CD14-positive monocyte (primary cell): Measurements from ENCODE around the gene CPED1. TPM values are rescaled to one million over a fixed set of nuclear protein-coding genes. Genes with fewer than 3 reads are reported as not detected.

Source experiments
- DNase-seq, 3 donors: peaks; one replicate each; pipeline ENCODE4 v3.0.0-alpha.2; 2011 to 2022
- H2AFZ ChIP-seq: 2 replicates; pipeline ENCODE4 v1.6.0; 2012; ENCODE audit warnings: mild to moderate bottlenecking, low read depth, low read length, inconsistent platforms; ENCODE audit not compliant: insufficient read depth, poor library complexity, severe bottlenecking
- H3K27ac ChIP-seq, 2 donors: 1 replicate in 1 of 2; 2 replicates in 1 of 2; pipeline ENCODE4 v1.5.1; 2012 to 2013; ENCODE audit warnings: low read length in 2 of 2, control low read depth in 1 of 2, inconsistent platforms in 1 of 2, low read depth in 1 of 2, mild to moderate bottlenecking in 1 of 2
- H3K27me3 ChIP-seq, 2 donors: one replicate each; pipeline versions ENCODE4 v1.6.0 to v1.6.1; 2011 to 2013; ENCODE audit warnings: low read length in 2 of 2; ENCODE audit not compliant: control insufficient read depth in 2 of 2, insufficient read depth in 2 of 2
- H3K36me3 ChIP-seq, 2 donors: replicated peaks in 1 of 2; 1 replicate in 1 of 2; 2 replicates in 1 of 2; pipeline versions ENCODE4 v1.5.1 to v1.6.1; 2012 to 2013; ENCODE audit warnings: low read length in 2 of 2, control low read depth in 1 of 2, inconsistent platforms in 1 of 2, mild to moderate bottlenecking in 1 of 2; ENCODE audit not compliant: insufficient read depth in 2 of 2, control insufficient read depth in 1 of 2
- H3K4me1 ChIP-seq, 2 donors: 1 replicate in 1 of 2; 2 replicates in 1 of 2; pipeline versions ENCODE4 v1.5.1 to v1.6.1; 2012 to 2013; ENCODE audit warnings: low read length in 2 of 2, control low read depth in 1 of 2, inconsistent platforms in 1 of 2, mild to moderate bottlenecking in 1 of 2, moderate library complexity in 1 of 2; ENCODE audit not compliant: insufficient read depth in 2 of 2, control insufficient read depth in 1 of 2
- H3K4me2 ChIP-seq: replicated peaks from 2 replicates; pipeline ENCODE3; 2012; ENCODE audit warnings: low read length, moderate library complexity, mild to moderate bottlenecking; ENCODE audit not compliant: poor library complexity, severe bottlenecking; ENCODE audit errors: extremely low read depth
- H3K4me3 ChIP-seq, 3 experiments: fragments of 200-600 bp in 1 of 3; sonication (generic) in 1 of 3; replicated peaks in 1 of 3; 1 replicate in 2 of 3; 2 replicates in 1 of 3; pipeline ENCODE4 v1.5.1; 2011 to 2013; ENCODE audit warnings: low read length in 3 of 3, mild to moderate bottlenecking in 3 of 3, control low read depth in 2 of 3, low read depth in 2 of 3, inconsistent platforms in 1 of 3, moderate library complexity in 1 of 3
- H3K79me2 ChIP-seq: 2 replicates; pipeline ENCODE4 v1.6.0; 2012; ENCODE audit warnings: mild to moderate bottlenecking, control low read depth, inconsistent platforms, low read length, moderate library complexity; ENCODE audit not compliant: insufficient read depth
- H3K9ac ChIP-seq: 2 replicates; pipeline ENCODE4 v1.6.0; 2017; ENCODE audit warnings: low read length, mild to moderate bottlenecking; ENCODE audit not compliant: insufficient read depth, poor library complexity, severe bottlenecking
- H3K9me3 ChIP-seq, 2 donors: replicated peaks in 1 of 2; 1 replicate in 1 of 2; 2 replicates in 1 of 2; pipeline versions ENCODE4 v1.5.1 to v1.6.1; 2012 to 2013; ENCODE audit warnings: low read length in 2 of 2, control low read depth in 1 of 2; ENCODE audit not compliant: control insufficient read depth in 1 of 2, insufficient read depth in 1 of 2
- H4K20me1 ChIP-seq: 2 replicates; pipeline ENCODE4 v1.6.0; 2012; ENCODE audit warnings: mild to moderate bottlenecking, low read length, control low read depth, moderate library complexity; ENCODE audit not compliant: insufficient read depth
- H3K27ac Mint-ChIP-seq, 7 donors: one replicate each; pipeline ENCODE4 v1.8.0; 2020; ENCODE audit warnings: mild to moderate bottlenecking in 7 of 7, mixed read lengths in 7 of 7, moderate library complexity in 6 of 7, inconsistent platforms in 2 of 7
- H3K27me3 Mint-ChIP-seq, 3 donors: one replicate each; pipeline ENCODE4 v1.8.0; 2021 to 2022; ENCODE audit warnings: low read depth in 3 of 3, mild to moderate bottlenecking in 3 of 3, mixed read lengths in 3 of 3, moderate library complexity in 3 of 3, inconsistent platforms in 1 of 3
- H3K36me3 Mint-ChIP-seq, 2 donors: one replicate each; pipeline ENCODE4 v1.8.0; 2020; ENCODE audit warnings: mixed read lengths in 2 of 2, inconsistent platforms in 1 of 2, mild to moderate bottlenecking in 1 of 2
- H3K4me1 Mint-ChIP-seq: one replicate; pipeline ENCODE4 v1.8.0; 2020; ENCODE audit warnings: mild to moderate bottlenecking, mixed read lengths
- H3K4me3 Mint-ChIP-seq, 2 donors: one replicate each; pipeline ENCODE4 v1.8.0; 2020; ENCODE audit warnings: mild to moderate bottlenecking in 2 of 2, mixed read lengths in 2 of 2, moderate library complexity in 1 of 2
- H3K9me3 Mint-ChIP-seq, 7 donors: one replicate each; pipeline ENCODE4 v1.8.0; 2020 to 2022; ENCODE audit warnings: mixed read lengths in 7 of 7, mild to moderate bottlenecking in 6 of 7, moderate library complexity in 6 of 7, inconsistent platforms in 2 of 7
- CTCF ChIP-seq: fragments of 200-600 bp; IDR thresholded peaks from one replicate; pipeline ENCODE4 v1.8.0; 2022; ENCODE audit warnings: antibody characterized with exemption, mild to moderate bottlenecking
- WGBS: methylation state at CpG from one replicate; pipeline ENCODE4 v1.1.5; 2013; ENCODE audit warnings: missing lambda C conversion rate; ENCODE audit not compliant: insufficient coverage; 5-methylcytosine and 5-hydroxymethylcytosine counted together
- intact Hi-C, 2 donors: fragments of 100-400 bp; cut with micrococcal nuclease; formaldehyde crosslinking; loops; one replicate each; pipeline versions ENCODE4 v1.15.0 to v1.15.1; 2023
- polyA plus RNA-seq, 3 donors: library from polyadenylated mRNA; depleted of rRNA in 1 of 3; unstranded in 2 of 3; stranded (reverse) in 1 of 3; fragments of 300-500 nt in 2 of 3; fragments of >200 nt in 1 of 3; fragmentation: Illumina TruSeq in 2 of 3; gene quantifications; 1 replicate in 2 of 3; 2 replicates in 1 of 3; pipeline ENCODE4 v1.2.3, GENCODE V29; 2012 to 2021

Gene CPED1
- polyA plus RNA-seq, 3 donors = 9.8 to 30.0 (median 20.4) TPM

- no peak overlapping the region for H3K4me3 Mint-ChIP-seq
- no peaks in the 10 kb centered on the region for H3K27me3 Mint-ChIP-seq
- intact Hi-C loops = no loop called here
- H3K36me3 Mint-ChIP-seq = no peaks in the 10 kb centered on the region
- TF ChIP-seq CTCF = no peak
- Histone ChIP-seq H3K27ac (no peak overlapping the region), H3K4me3 (no peak overlapping the region), H3K79me2 (no peaks in the 10 kb centered on the region), H3K4me2 (no peak overlapping the region), H3K36me3 (no peaks in the 10 kb centered on the region), H3K27me3 (no peaks in the 10 kb centered on the region), H3K9ac (no peak overlapping the region), H2AFZ (no peak overlapping the region), H3K9me3 (no peaks in the 10 kb centered on the region), H4K20me1 (no peaks in the 10 kb centered on the region), H3K4me1 (no peaks in the 10 kb centered on the region)
- no peaks in the 10 kb centered on the region for H3K4me1 Mint-ChIP-seq
- WGBS = no CpG with 5 or more reads among the region's 3 CpGs
- DNase-seq = no peak
- H3K9me3 Mint-ChIP-seq = peaks cover 0 to 7% (median 3%) of the 10 kb centered on the region in 7 donors
- H3K27ac Mint-ChIP-seq = no peak overlapping the region
Measured at GRCh38 chr7:121305109-121305508, 316.6 kb downstream of the CPED1 start.

GRCh38 chr7:121306565-121306964, 318.1 kb downstream of the CPED1 start:
- H3K27me3 ChIP-seq = no peaks in the 10 kb centered on the region
- no peaks in the 10 kb centered on the region for H3K36me3 ChIP-seq
- H3K4me2 ChIP-seq = no peak overlapping the region
- Mint-ChIP-seq H3K27me3 (peaks cover 0 to 4% (median 2%) of the 10 kb centered on the region in 3 donors), H3K36me3 (no peaks in the 10 kb centered on the region), H3K4me1 (no peaks in the 10 kb centered on the region), H3K4me3 (no peak overlapping the region), H3K27ac (no peak overlapping the region), H3K9me3 (peaks cover 0 to 10% (median 3%) of the 10 kb centered on the region in 7 donors)
- no peak overlapping the region for H3K4me3 ChIP-seq
- TF ChIP-seq CTCF = no peak
- H3K27ac ChIP-seq = no peak overlapping the region
- H3K9ac ChIP-seq = no peak overlapping the region
- 78% methylated on average over 1 of the region's 3 CpGs for WGBS
- no peaks in the 10 kb centered on the region for H3K79me2 ChIP-seq
- no peaks in the 10 kb centered on the region for H4K20me1 ChIP-seq
- no peak for DNase-seq
- H3K4me1 ChIP-seq = no peaks in the 10 kb centered on the region
- no peak overlapping the region for H2AFZ ChIP-seq
- H3K9me3 ChIP-seq = no peaks in the 10 kb centered on the region
- intact Hi-C loops = no loop called here
